Smooth muscle cell (in vitro differentiated cells): ENCODE results near the gene RRN3. TPM values are rescaled to one million over a fixed set of nuclear protein-coding genes. Genes with fewer than 3 reads are reported as not detected.

ENCODE experiments used
- DNase-seq: peaks from one replicate; lab custom pipeline; 2025; ENCODE audit not compliant: unreplicated experiment; lab: John Stamatoyannopoulos, UW
- H2AFZ ChIP-seq: fragments of 200-600 bp; sonication (generic); 2 replicates; pipeline ENCODE4 v1.6.0; 2016; ENCODE audit warnings: antibody characterized with exemption, low read depth, mild to moderate bottlenecking
- H3F3A ChIP-seq: fragments of 200-600 bp; sonication (generic); 2 replicates; pipeline ENCODE4 v1.6.0; 2017; ENCODE audit warnings: antibody characterized with exemption, low read depth
- H3K27ac ChIP-seq: fragments of 200-600 bp; sonication (generic); 2 replicates; pipeline ENCODE4 v1.5.1; 2016; ENCODE audit warnings: low read depth, mild to moderate bottlenecking
- H3K27me3 ChIP-seq: fragments of 200-600 bp; sonication (generic); 2 replicates; pipeline ENCODE4 v1.6.1; 2016; ENCODE audit warnings: low read depth, mild to moderate bottlenecking
- H3K36me3 ChIP-seq: fragments of 200-600 bp; sonication (generic); 2 replicates; pipeline ENCODE4 v1.5.1; 2016; ENCODE audit warnings: low read depth
- H3K4me1 ChIP-seq: fragments of 200-600 bp; sonication (generic); 2 replicates; pipeline ENCODE4 v1.5.1; 2016; ENCODE audit warnings: low read depth
- H3K4me2 ChIP-seq: fragments of 200-600 bp; sonication (generic); 2 replicates; pipeline ENCODE4 v1.6.0; 2016; ENCODE audit warnings: mild to moderate bottlenecking
- H3K4me3 ChIP-seq: fragments of 200-600 bp; sonication (generic); 2 replicates; pipeline ENCODE4 v1.5.1; 2016; ENCODE audit warnings: mild to moderate bottlenecking
- H3K79me2 ChIP-seq: fragments of 200-600 bp; sonication (generic); 2 replicates; pipeline ENCODE4 v1.6.0; 2016; ENCODE audit warnings: low read depth, mild to moderate bottlenecking
- H3K9ac ChIP-seq: fragments of 200-600 bp; sonication (generic); 2 replicates; pipeline ENCODE4 v1.6.0; 2016; ENCODE audit warnings: low read depth
- H3K9me3 ChIP-seq: fragments of 200-600 bp; sonication (generic); replicated peaks from 2 replicates; pipeline ENCODE4 v1.5.1; 2016; ENCODE audit warnings: low read depth
- H4K20me1 ChIP-seq: fragments of 200-600 bp; sonication (generic); 2 replicates; pipeline ENCODE4 v1.6.0; 2016; ENCODE audit warnings: low read depth
- CTCF ChIP-seq: fragments of 200-600 bp; sonication (generic); IDR thresholded peaks from 2 replicates; pipeline ENCODE4 v1.5.1; 2017; ENCODE audit warnings: borderline replicate concordance, mild to moderate bottlenecking, antibody characterized with exemption; ENCODE audit not compliant: insufficient read depth, poor library complexity, severe bottlenecking
- whole genome bisulfite sequencing: methylation state at CpG from one replicate; pipeline ENCODE4 v1.1.7; 2016; ENCODE audit warnings: low lambda C conversion rate; 5-methylcytosine and 5-hydroxymethylcytosine counted together
- polyA plus RNA-seq: library from polyadenylated mRNA; unstranded; fragments of >200 nt; fragmentation: Nextera tagmentation; extraction: Ambion mirVana; gene quantifications from 2 replicates; pipeline ENCODE4 v1.2.1, GENCODE V29; 2016
- total RNA-seq: library from RNA; depleted of rRNA; stranded (reverse); fragments of >200 nt; gene quantifications from 2 replicates; pipeline ENCODE4 v1.2.3, GENCODE V29; 2014

RRN3 gene
- total and polyA plus RNA-seq, 2 experiments from 2014 or later, result 17.7 to 47.1 TPM

DNA sequence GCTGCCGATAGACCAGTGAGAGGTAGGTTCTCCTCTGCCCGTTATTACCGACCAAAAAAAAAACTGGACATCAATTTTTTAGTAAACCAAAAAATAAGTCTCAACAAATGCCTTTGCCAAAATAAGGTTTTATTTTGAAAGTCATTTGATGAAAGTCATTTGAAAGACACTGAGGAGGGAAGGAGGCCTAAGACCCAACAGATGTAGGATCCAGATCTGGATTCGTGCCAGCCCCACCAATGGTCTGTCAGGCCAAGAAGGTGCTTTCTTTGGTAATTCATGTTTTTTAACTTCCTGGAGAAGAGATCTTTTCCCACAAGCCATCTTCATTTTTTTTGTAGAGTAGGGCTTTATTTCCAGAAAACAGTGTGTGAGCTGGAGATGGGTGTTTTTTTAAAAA lies 56.3 kb downstream of the RRN3 start:
- H3K4me1 ChIP-seq, result no peaks in the 10 kb centered on the region
- DNase-seq, result no peak
- 97% methylated on average over 4 of the region's 4 CpGs for WGBS
- H2AFZ ChIP-seq, result no peak overlapping the region
- no peaks in the 10 kb centered on the region for H3K9me3 ChIP-seq
- no peak overlapping the region for H3K4me2 ChIP-seq
- H3K9ac ChIP-seq, result no peak overlapping the region
- H3K27ac ChIP-seq, result no peak overlapping the region
- peaks cover 16% of the 10 kb centered on the region for H3F3A ChIP-seq
- peaks cover 22% of the 10 kb centered on the region for H4K20me1 ChIP-seq
- peaks cover 2% of the 10 kb centered on the region for H3K79me2 ChIP-seq
- no peak for TF ChIP-seq CTCF
- H3K27me3 ChIP-seq, result no peaks in the 10 kb centered on the region
- H3K36me3 ChIP-seq, result peaks cover 38% of the 10 kb centered on the region
- no peak overlapping the region for H3K4me3 ChIP-seq

GRCh38 chr16:15037003-15037402 lies 57.1 kb downstream of the RRN3 start:
- Histone ChIP-seq H3K27ac (no peak overlapping the region), H2AFZ (no peak overlapping the region), H3K4me2 (no peak overlapping the region), H3K79me2 (no peaks in the 10 kb centered on the region), H3K27me3 (no peaks in the 10 kb centered on the region), H3K4me3 (no peak overlapping the region), H4K20me1 (peaks cover 25% of the 10 kb centered on the region), H3F3A (peaks cover 16% of the 10 kb centered on the region), H3K9ac (no peak overlapping the region), H3K36me3 (peaks cover 45% of the 10 kb centered on the region), H3K4me1 (no peaks in the 10 kb centered on the region), H3K9me3 (no peaks in the 10 kb centered on the region)
- WGBS, result 94% methylated on average over 10 of the region's 10 CpGs
- no peak for DNase-seq
- no peak for TF ChIP-seq CTCF

DNA sequence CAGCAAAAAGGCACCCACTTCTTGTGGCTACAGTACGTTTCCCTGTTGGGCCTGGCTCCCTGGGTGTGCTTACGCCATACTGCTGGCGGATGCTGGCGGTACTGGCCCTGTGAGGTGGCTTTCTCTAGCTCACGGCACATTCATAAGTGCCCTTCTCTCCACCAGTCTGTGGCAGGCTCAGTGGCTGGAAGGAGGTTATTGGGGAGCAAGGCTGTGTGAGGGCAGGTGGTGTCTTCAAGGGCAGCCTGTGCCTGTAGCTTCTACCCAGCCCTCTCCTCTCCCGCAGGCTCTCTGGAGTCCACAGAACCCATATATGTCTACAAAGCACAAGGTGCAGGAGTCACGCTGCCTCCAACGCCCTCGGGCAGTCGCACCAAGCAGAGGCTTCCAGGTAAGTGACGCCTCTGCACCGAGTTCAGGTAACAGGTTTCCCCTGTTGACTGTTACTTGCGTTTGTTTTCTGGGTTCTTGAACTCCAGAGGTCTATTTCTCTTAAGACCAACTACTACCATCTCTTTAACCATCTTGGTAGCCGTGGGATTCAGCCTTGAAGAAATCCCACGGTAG lies 58.8 kb downstream of the RRN3 start:
- Histone ChIP-seq H3K36me3 (peaks cover 49% of the 10 kb centered on the region), H3F3A (peaks cover 14% of the 10 kb centered on the region), H3K4me2 (no peak overlapping the region), H3K9me3 (no peaks in the 10 kb centered on the region), H3K27me3 (no peaks in the 10 kb centered on the region), H4K20me1 (peaks cover 26% of the 10 kb centered on the region), H3K4me3 (no peak overlapping the region), H3K9ac (no peak overlapping the region), H2AFZ (no peak overlapping the region), H3K79me2 (no peaks in the 10 kb centered on the region), H3K4me1 (no peaks in the 10 kb centered on the region), H3K27ac (no peak overlapping the region)
- TF ChIP-seq CTCF, result no peak
- DNase-seq, result no peak
- WGBS, result 87% methylated on average over 15 of the region's 15 CpGs
